ENCODE measurements around the gene JAM3.

JAM3 gene

DNA sequence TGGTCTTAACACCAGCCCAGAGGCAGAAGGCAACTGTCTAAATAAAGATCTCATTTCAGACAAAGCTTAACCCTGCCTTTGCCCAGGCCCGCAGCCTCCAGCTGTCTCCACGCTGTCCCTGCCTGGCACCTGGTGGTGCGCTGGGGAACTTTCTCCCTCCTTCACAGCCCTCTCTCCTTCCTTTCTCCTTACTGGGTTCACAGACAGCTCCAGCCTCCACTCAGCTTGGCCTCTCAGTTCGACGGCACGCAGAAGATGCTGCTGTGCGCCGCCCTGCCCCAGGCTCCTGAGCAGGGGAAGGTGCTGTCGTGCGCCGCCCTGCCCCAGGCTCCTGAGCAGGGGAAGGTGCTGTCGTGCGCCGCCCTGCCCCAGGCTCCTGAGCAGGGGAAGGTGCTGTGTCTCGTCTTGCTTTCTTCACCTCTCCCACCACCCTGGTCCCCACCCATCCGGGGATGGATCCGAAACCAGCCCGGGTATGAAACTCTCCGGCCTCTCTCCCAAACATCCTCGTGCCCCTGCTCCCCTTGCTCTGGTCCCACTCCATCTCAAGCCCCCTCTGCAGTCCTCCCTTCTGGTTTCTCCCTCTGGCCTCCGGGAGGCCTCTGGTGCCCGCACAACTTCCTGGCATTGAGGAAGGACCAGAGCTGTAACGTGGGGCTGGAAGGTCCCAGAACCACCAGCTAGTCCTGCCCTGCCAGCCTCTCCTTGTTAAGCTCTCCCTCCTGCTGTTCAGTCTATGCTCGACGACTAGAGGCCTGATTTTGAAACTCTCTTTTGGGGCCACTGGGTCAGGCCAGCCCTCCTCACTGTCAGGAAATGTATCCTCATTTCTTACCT, 22.9 kb upstream of the JAM3 start:
- H3K36me3 ChIP-seq: no peaks in the 10 kb centered on the region
- no peak overlapping the region for H3K27ac ChIP-seq
- TF ChIP-seq, protein P1, sequence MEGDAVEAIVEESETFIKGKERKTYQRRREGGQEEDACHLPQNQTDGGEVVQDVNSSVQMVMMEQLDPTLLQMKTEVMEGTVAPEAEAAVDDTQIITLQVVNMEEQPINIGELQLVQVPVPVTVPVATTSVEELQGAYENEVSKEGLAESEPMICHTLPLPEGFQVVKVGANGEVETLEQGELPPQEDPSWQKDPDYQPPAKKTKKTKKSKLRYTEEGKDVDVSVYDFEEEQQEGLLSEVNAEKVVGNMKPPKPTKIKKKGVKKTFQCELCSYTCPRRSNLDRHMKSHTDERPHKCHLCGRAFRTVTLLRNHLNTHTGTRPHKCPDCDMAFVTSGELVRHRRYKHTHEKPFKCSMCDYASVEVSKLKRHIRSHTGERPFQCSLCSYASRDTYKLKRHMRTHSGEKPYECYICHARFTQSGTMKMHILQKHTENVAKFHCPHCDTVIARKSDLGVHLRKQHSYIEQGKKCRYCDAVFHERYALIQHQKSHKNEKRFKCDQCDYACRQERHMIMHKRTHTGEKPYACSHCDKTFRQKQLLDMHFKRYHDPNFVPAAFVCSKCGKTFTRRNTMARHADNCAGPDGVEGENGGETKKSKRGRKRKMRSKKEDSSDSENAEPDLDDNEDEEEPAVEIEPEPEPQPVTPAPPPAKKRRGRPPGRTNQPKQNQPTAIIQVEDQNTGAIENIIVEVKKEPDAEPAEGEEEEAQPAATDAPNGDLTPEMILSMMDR (IDR thresholded peaks at IDR 0.05; ENCODE audit: low read depth, low read length): peak; percentile 95
- peak; percentile 85 for DNase-seq
- H3K27me3 ChIP-seq (ENCODE audit: insufficient read depth, low read depth, severe bottlenecking): no peaks in the 10 kb centered on the region
- H3K9me3 ChIP-seq (ENCODE audit: severe bottlenecking): no peaks in the 10 kb centered on the region
- H3K4me3 ChIP-seq (ENCODE audit: low read depth, low read length): no peak overlapping the region

DNA sequence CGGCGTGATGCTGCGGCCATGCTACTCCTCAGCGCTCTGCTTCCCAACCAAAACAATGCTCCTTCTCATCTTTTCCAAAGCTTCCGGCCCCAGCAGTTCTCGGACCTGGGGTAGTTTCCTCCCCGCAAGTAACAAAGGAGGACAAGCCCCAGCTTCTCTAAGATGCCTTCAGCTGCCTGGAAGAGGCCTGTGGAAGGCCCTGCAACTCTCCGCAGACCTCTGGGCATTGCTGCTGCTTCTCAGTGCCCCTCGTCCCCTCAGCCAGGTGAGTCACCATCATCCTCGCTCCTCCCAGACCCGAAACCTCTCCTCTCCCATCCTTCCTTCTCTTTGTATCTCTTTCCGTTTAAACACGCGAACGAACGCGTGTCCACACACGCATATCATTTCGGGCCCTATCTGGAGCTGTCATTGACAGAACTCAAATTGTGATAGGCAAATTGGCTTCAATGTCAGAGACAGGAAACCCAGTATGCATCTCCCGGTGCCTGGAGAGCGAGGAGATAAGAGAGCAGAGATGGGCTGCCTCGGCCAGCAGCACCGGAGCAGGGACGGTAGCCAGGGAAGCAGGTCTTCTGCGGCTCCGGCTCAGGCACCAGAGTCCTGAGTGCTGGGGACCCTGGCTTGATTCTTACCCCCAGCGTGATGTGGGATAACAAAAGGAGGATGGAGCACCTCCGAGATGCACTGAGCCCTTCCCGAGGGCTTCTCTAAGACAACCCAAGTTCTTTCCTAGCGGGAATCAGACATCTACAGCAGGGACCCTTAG, 22.0 kb upstream of the JAM3 start:
- no peak for DNase-seq
- Histone ChIP-seq H3K36me3 (no peaks in the 10 kb centered on the region), H3K27me3 (ENCODE audit: insufficient read depth, low read depth, severe bottlenecking) (no peaks in the 10 kb centered on the region), H3K9me3 (ENCODE audit: severe bottlenecking) (no peaks in the 10 kb centered on the region), H3K27ac (no peak overlapping the region), H3K4me3 (ENCODE audit: low read depth, low read length) (no peak overlapping the region)
- TF ChIP-seq, protein P1 (IDR thresholded peaks at IDR 0.05; ENCODE audit: low read depth, low read length): no peak

DNA sequence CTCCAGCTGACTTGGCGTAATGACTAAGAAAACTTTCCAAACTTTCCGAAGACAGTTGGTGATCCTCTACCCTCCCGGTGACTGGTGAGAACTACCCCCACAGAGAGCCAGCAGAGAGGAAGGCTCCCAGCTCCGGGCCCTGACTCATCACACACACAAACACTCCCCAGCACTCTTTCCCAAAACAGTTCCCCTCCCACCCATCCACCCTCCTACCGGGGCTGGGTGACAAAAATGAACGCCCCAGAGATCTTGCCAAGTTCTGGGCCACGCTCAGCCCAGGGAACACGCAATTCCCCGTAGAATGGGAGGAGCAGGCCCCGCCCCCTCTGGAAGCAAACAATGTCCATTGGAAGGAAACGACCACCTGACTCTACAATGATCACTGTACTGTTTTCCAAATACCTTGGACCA, 21.3 kb upstream of the JAM3 start:
- TF ChIP-seq, protein P1 (IDR thresholded peaks at IDR 0.05; ENCODE audit: low read depth, low read length): no peak
- no peak overlapping the region for H3K4me3 ChIP-seq (ENCODE audit: low read depth, low read length)
- no peak for DNase-seq

DNA sequence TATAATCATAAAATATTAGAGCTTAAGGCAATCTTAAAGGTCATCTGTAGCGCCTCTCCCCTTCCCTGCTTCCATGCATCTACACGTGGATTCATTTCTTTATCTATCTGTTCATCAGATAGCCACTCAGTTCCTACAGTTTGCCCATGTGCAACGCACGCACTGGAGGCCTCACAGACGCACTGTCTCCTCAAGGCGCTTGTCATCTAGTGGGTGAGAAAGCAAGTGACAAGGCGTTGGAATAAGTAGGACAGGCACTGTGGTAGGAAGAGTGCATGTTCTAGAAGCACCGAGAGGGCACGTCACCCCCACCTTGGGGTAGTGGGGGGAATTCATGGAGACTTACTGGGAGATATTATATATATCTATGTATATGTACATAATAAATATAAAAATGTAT, 20.8 kb upstream of the JAM3 start:
- no peak overlapping the region for H3K4me3 ChIP-seq (ENCODE audit: low read depth, low read length)
- H3K27ac ChIP-seq: no peak overlapping the region
- no peak for DNase-seq
- H3K27me3 ChIP-seq (ENCODE audit: insufficient read depth, low read depth, severe bottlenecking): no peaks in the 10 kb centered on the region
- no peaks in the 10 kb centered on the region for H3K36me3 ChIP-seq
- TF ChIP-seq, protein P1 (IDR thresholded peaks at IDR 0.05; ENCODE audit: low read depth, low read length): no peak
- H3K9me3 ChIP-seq (ENCODE audit: severe bottlenecking): no peaks in the 10 kb centered on the region

More for the DNA sequence above, 21.3 kb upstream of the JAM3 start:
- Histone ChIP-seq H3K36me3 (no peaks in the 10 kb centered on the region), H3K27me3 (ENCODE audit: insufficient read depth, low read depth, severe bottlenecking) (no peaks in the 10 kb centered on the region), H3K9me3 (ENCODE audit: severe bottlenecking) (no peaks in the 10 kb centered on the region), H3K27ac (no peak overlapping the region)

DNA sequence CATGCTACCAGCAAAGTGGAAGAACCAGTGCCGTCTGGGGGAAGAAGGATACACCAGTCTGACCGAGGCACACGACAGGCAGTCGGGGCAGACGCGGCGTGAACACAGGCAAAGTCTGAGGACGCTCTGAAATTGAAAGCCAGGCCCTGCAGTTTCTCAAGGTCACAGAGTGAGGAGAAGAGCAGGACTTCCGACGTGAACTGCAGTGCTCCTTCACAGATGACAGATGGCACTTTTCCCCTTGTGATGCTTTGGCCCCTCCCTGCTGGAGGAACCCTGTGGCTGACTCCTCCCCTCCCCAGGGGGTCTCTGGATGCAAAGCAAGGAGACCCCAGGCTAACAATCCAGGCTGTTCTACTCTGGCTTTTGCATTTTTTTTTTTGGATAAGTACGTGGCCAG, 19.6 kb upstream of the JAM3 start:
- peak; percentile 79 for DNase-seq
- Histone ChIP-seq H3K36me3 (no peaks in the 10 kb centered on the region), H3K4me3 (ENCODE audit: low read depth, low read length) (no peak overlapping the region), H3K9me3 (ENCODE audit: severe bottlenecking) (no peaks in the 10 kb centered on the region), H3K27ac (peak overlapping the region; percentile 26), H3K27me3 (ENCODE audit: insufficient read depth, low read depth, severe bottlenecking) (no peaks in the 10 kb centered on the region)
- TF ChIP-seq, protein P1 (IDR thresholded peaks at IDR 0.05; ENCODE audit: low read depth, low read length): peak; percentile 13; the same call in 1 of the 2 replicates
